HUES48 (cell line): ENCODE measurements around the gene DCAF7.
A peak's percentile ranks its signal among the peaks of the same experiment; 100 is the strongest.

Source experiments
- H3K27ac ChIP-seq: one replicate; pipeline ENCODE4 v1.7.0; 2013; ENCODE audit warnings: low read depth, low read length, inconsistent platforms
- H3K27me3 ChIP-seq: 2 replicates; pipeline ENCODE4 v1.6.1; 2013; ENCODE audit warnings: mild to moderate bottlenecking, low read length; ENCODE audit not compliant: control insufficient read depth, insufficient read depth
- H3K36me3 ChIP-seq: 2 replicates; pipeline ENCODE4 v1.6.1; 2013; ENCODE audit warnings: low read length; ENCODE audit not compliant: control insufficient read depth, insufficient read depth
- H3K4me1 ChIP-seq: 2 replicates; pipeline ENCODE4 v1.6.1; 2013; ENCODE audit warnings: mild to moderate bottlenecking, low read length; ENCODE audit not compliant: control insufficient read depth, insufficient read depth
- H3K4me3 ChIP-seq: 2 replicates; pipeline ENCODE4 v1.5.1; 2013; ENCODE audit warnings: mild to moderate bottlenecking, low read depth, low read length
- H3K9ac ChIP-seq: 2 replicates; pipeline ENCODE4 v1.6.1; 2013; ENCODE audit warnings: mild to moderate bottlenecking, low read depth, low read length, moderate library complexity
- H3K9me3 ChIP-seq: 2 replicates; pipeline ENCODE4 v1.6.1; 2013; ENCODE audit warnings: low read length; ENCODE audit not compliant: control insufficient read depth, insufficient read depth

The DCAF7 gene

GRCh38 chr17:63514974-63515373 is 35.3 kb upstream of the DCAF7 start:
- Histone ChIP-seq H3K9ac (no peak overlapping the region), H3K4me3 (no peak overlapping the region), H3K9me3 (no peaks in the 10 kb centered on the region), H3K36me3 (no peaks in the 10 kb centered on the region), H3K27me3 (no peaks in the 10 kb centered on the region), H3K27ac (no peak overlapping the region), H3K4me1 (no peaks in the 10 kb centered on the region)

- Histone ChIP-seq H3K27me3 (no peaks in the 10 kb centered on the region), H3K27ac (no peak overlapping the region)
Observed at GRCh38 chr17:63515426-63515825, 34.9 kb upstream of the DCAF7 start.

GRCh38 chr17:63516910-63517824 is 33.1 kb upstream of the DCAF7 start:
- Histone ChIP-seq H3K9me3 (no peaks in the 10 kb centered on the region), H3K9ac (no peak overlapping the region), H3K4me3 (no peak overlapping the region), H3K36me3 (no peaks in the 10 kb centered on the region), H3K4me1 (peaks cover 9% of the 10 kb centered on the region; the same call in 1 of the 2 replicates), H3K27ac (no peak overlapping the region), H3K27me3 (no peaks in the 10 kb centered on the region)

More at GRCh38 chr17:63515426-63515825, 34.9 kb upstream of the DCAF7 start:
- H3K9ac ChIP-seq, result no peak overlapping the region
- no peaks in the 10 kb centered on the region for H3K9me3 ChIP-seq
- H3K36me3 ChIP-seq, result no peaks in the 10 kb centered on the region
- H3K4me3 ChIP-seq, result no peak overlapping the region
- H3K4me1 ChIP-seq, result peaks cover 3% of the 10 kb centered on the region; the same call in 1 of the 2 replicates

- Histone ChIP-seq H3K27me3 (no peaks in the 10 kb centered on the region), H3K27ac (no peak overlapping the region), H3K36me3 (no peaks in the 10 kb centered on the region), H3K4me3 (no peak overlapping the region), H3K4me1 (peaks cover 9% of the 10 kb centered on the region; the same call in 1 of the 2 replicates), H3K9ac (no peak overlapping the region), H3K9me3 (no peaks in the 10 kb centered on the region)
Observed at GRCh38 chr17:63517825-63518534, 32.3 kb upstream of the DCAF7 start.

GRCh38 chr17:63519116-63519881 is 31.0 kb upstream of the DCAF7 start:
- peaks cover 9% of the 10 kb centered on the region; the same call in 1 of the 2 replicates for H3K4me1 ChIP-seq
- H3K27ac ChIP-seq, result no peak overlapping the region
- H3K27me3 ChIP-seq, result no peaks in the 10 kb centered on the region
- no peak overlapping the region for H3K4me3 ChIP-seq
- no peak overlapping the region for H3K9ac ChIP-seq
- no peaks in the 10 kb centered on the region for H3K9me3 ChIP-seq
- H3K36me3 ChIP-seq, result no peaks in the 10 kb centered on the region

- no peak overlapping the region for H3K27ac ChIP-seq
- H3K36me3 ChIP-seq, result no peaks in the 10 kb centered on the region
- no peaks in the 10 kb centered on the region for H3K9me3 ChIP-seq
- H3K27me3 ChIP-seq, result no peaks in the 10 kb centered on the region
- no peak overlapping the region for H3K4me3 ChIP-seq
- no peak overlapping the region for H3K9ac ChIP-seq
- peaks cover 9% of the 10 kb centered on the region; the same call in 1 of the 2 replicates for H3K4me1 ChIP-seq
Observed at GRCh38 chr17:63519972-63520882, 30.1 kb upstream of the DCAF7 start.

GRCh38 chr17:63523253-63523855 is 26.9 kb upstream of the DCAF7 start, which contains the start of gene KCNH6:
TSS of gene KCNH6 (plus strand) at chr17:63523358. CDS start at chr17:63523414, 56 bp downstream.
- H3K9ac ChIP-seq, result no peak within 1 kb of the TSS
- H3K27me3 ChIP-seq, result no peaks in the 10 kb centered on the region
- H3K27ac ChIP-seq, result no peak within 1 kb of the TSS
- H3K4me3 ChIP-seq, result peak within 1 kb of the TSS; percentile 79
- H3K9me3 ChIP-seq, result no peaks in the 10 kb centered on the region
- no peaks in the 10 kb centered on the region for H3K36me3 ChIP-seq
- H3K4me1 ChIP-seq, result peaks cover 9% of the 10 kb centered on the region; the same call in 1 of the 2 replicates

- no peaks in the 10 kb centered on the region for H3K36me3 ChIP-seq
- peaks cover 9% of the 10 kb centered on the region; the same call in 1 of the 2 replicates for H3K4me1 ChIP-seq
- H3K9me3 ChIP-seq, result no peaks in the 10 kb centered on the region
- H3K27me3 ChIP-seq, result no peaks in the 10 kb centered on the region
- H3K4me3 ChIP-seq, result no peak overlapping the region
- H3K27ac ChIP-seq, result no peak overlapping the region
- H3K9ac ChIP-seq, result no peak overlapping the region
Observed at GRCh38 chr17:63524051-63524450, 26.2 kb upstream of the DCAF7 start.

- Histone ChIP-seq H3K4me3 (no peak overlapping the region), H3K4me1 (peaks cover 7% of the 10 kb centered on the region; the same call in 1 of the 2 replicates)
Observed at GRCh38 chr17:63525190-63525946, 24.9 kb upstream of the DCAF7 start.

More at GRCh38 chr17:63525190-63525946, 24.9 kb upstream of the DCAF7 start:
- Histone ChIP-seq H3K27ac (no peak overlapping the region), H3K9me3 (no peaks in the 10 kb centered on the region), H3K36me3 (no peaks in the 10 kb centered on the region), H3K9ac (no peak overlapping the region), H3K27me3 (no peaks in the 10 kb centered on the region)
